ENCODE data around the gene SKOR1.

DNA sequence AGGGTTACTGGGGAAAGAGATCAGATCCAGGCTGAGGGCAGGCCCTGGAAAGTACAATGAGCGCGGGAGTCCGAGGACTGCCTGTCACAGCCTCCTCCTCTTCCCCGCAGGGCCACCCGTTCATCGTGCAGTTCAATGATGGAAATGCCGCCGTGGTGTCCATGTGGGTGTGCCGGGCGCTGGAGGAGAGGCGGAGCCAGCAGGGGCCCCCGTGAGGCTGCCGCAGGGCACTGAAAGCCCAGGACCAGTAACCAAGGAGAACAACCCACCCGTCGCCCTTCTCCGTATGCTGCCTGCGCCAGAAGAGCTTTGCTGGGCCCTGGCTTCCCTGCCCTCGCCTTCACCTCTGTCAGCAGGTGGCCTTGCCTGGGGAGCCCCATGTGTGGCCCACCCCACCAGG is 18.8 kb upstream of the SKOR1 start:
- TF ChIP-seq CTCF (IDR thresholded peaks at IDR 0.05) (no peak), POLR2A (IDR thresholded peaks at IDR 0.05) (no peak)
